ENCODE data around the gene HOXB9. TPM values are rescaled to one million over a fixed set of nuclear protein-coding genes. Genes with fewer than 3 reads are reported as not detected.

Gene HOXB9
- total and polyA plus RNA-seq, 2 of the 13 experiments (the other 11 are each of a cell fraction or from before 2014, with no cell fraction given): not detected

DNA sequence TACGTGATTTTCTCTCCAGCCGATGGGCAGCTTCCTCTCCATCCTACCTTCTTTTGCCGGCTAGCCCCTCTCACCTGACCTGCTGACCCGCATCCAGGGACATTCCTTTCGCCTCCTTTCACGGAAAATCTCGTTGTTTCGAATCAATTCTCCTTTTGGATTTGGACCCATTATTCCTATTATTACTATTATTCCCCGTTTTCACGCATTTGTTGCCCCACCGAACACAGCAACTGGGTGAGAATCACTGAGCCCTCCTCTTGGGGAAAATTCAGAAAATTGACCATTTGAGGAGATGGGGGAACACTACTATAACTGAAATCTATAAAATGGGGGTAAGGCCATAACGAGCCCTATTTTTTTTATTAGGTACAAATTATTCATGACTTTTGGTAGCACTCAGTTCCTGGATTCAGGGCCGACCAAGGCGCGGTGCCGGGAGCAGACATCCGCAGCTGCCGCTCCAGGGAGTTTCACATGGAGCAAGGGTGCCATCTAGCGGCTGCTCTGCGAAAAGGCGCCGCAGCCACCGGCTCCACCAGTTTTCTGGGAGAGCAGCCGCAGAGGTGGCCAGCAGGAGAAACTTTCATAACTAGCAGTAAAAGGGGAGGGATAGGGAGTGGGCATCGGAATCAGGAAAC lies 7.8 kb downstream of the HOXB9 start (continued):
- 0 out of 2 replicates have a peak, but pooled peaks have one; percentile 42 for TF ChIP-seq TSC22D2 (CRISPR knock-in tag; IDR thresholded peaks at IDR 0.05; ENCODE audit: borderline replicate concordance)
- TF ChIP-seq MEF2D (CRISPR knock-in tag; IDR thresholded peaks at IDR 0.05): no peak
- TF ChIP-seq, protein P1, sequence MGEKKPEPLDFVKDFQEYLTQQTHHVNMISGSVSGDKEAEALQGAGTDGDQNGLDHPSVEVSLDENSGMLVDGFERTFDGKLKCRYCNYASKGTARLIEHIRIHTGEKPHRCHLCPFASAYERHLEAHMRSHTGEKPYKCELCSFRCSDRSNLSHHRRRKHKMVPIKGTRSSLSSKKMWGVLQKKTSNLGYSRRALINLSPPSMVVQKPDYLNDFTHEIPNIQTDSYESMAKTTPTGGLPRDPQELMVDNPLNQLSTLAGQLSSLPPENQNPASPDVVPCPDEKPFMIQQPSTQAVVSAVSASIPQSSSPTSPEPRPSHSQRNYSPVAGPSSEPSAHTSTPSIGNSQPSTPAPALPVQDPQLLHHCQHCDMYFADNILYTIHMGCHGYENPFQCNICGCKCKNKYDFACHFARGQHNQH (CRISPR knock-in tag; IDR thresholded peaks at IDR 0.05): peak; percentile 75; the same call in 1 of the 2 replicates
- 0 out of 2 replicates have a peak, but pooled peaks have one; percentile 24 for TF ChIP-seq RXRB (CRISPR knock-in tag; IDR thresholded peaks at IDR 0.05; ENCODE audit: borderline replicate concordance)
- no peak for TF ChIP-seq ZNF3 (CRISPR knock-in tag; IDR thresholded peaks at IDR 0.05)
- TF ChIP-seq, protein P2, sequence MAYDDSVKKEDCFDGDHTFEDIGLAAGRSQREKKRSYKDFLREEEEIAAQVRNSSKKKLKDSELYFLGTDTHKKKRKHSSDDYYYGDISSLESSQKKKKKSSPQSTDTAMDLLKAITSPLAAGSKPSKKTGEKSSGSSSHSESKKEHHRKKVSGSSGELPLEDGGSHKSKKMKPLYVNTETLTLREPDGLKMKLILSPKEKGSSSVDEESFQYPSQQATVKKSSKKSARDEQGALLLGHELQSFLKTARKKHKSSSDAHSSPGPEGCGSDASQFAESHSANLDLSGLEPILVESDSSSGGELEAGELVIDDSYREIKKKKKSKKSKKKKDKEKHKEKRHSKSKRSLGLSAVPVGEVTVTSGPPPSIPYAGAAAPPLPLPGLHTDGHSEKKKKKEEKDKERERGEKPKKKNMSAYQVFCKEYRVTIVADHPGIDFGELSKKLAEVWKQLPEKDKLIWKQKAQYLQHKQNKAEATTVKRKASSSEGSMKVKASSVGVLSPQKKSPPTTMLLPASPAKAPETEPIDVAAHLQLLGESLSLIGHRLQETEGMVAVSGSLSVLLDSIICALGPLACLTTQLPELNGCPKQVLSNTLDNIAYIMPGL (CRISPR knock-in tag; IDR thresholded peaks at IDR 0.05; ENCODE audit: borderline replicate concordance in 1 of 2, low read depth in 1 of 2): 0 out of 4 replicates have a peak, but pooled peaks of 1 of the 2 experiments have one; percentile 35
- TF ChIP-seq HOXA7 (CRISPR knock-in tag; IDR thresholded peaks at IDR 0.05): no peak
- TF ChIP-seq, protein P3, sequence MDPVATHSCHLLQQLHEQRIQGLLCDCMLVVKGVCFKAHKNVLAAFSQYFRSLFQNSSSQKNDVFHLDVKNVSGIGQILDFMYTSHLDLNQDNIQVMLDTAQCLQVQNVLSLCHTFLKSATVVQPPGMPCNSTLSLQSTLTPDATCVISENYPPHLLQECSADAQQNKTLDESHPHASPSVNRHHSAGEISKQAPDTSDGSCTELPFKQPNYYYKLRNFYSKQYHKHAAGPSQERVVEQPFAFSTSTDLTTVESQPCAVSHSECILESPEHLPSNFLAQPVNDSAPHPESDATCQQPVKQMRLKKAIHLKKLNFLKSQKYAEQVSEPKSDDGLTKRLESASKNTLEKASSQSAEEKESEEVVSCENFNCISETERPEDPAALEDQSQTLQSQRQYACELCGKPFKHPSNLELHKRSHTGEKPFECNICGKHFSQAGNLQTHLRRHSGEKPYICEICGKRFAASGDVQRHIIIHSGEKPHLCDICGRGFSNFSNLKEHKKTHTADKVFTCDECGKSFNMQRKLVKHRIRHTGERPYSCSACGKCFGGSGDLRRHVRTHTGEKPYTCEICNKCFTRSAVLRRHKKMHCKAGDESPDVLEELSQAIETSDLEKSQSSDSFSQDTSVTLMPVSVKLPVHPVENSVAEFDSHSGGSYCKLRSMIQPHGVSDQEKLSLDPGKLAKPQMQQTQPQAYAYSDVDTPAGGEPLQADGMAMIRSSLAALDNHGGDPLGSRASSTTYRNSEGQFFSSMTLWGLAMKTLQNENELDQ (CRISPR knock-in tag; IDR thresholded peaks at IDR 0.05; ENCODE audit: borderline replicate concordance): no peak
- TF ChIP-seq KLF16 (CRISPR knock-in tag; IDR thresholded peaks at IDR 0.05): peak in 1 of 2 experiments; percentile 59; a peak in 1 of 4 replicates
- 0 out of 2 replicates have a peak, but pooled peaks have one; percentile 28 for TF ChIP-seq PHF8 (CRISPR knock-in tag; IDR thresholded peaks at IDR 0.05)
- TF ChIP-seq KDM3A (CRISPR knock-in tag; IDR thresholded peaks at IDR 0.05; ENCODE audit: low read depth): peak; percentile 85; the same call in 1 of the 2 replicates
- no peak for TF ChIP-seq HHEX (CRISPR knock-in tag; IDR thresholded peaks at IDR 0.05)
- no peak for TF ChIP-seq FOXC1 (CRISPR knock-in tag; IDR thresholded peaks at IDR 0.05; ENCODE audit: borderline replicate concordance)
- TF ChIP-seq, protein P4, sequence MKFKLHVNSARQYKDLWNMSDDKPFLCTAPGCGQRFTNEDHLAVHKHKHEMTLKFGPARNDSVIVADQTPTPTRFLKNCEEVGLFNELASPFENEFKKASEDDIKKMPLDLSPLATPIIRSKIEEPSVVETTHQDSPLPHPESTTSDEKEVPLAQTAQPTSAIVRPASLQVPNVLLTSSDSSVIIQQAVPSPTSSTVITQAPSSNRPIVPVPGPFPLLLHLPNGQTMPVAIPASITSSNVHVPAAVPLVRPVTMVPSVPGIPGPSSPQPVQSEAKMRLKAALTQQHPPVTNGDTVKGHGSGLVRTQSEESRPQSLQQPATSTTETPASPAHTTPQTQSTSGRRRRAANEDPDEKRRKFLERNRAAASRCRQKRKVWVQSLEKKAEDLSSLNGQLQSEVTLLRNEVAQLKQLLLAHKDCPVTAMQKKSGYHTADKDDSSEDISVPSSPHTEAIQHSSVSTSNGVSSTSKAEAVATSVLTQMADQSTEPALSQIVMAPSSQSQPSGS (CRISPR knock-in tag; IDR thresholded peaks at IDR 0.05): no peak
- no peak for TF ChIP-seq ZNF44 (CRISPR knock-in tag; IDR thresholded peaks at IDR 0.05)
- no peak for TF ChIP-seq NR2F6 (IDR thresholded peaks at IDR 0.05)
- no peak for TF ChIP-seq NR2F6 (CRISPR knock-in tag; IDR thresholded peaks at IDR 0.05)
- TF ChIP-seq, protein P5, sequence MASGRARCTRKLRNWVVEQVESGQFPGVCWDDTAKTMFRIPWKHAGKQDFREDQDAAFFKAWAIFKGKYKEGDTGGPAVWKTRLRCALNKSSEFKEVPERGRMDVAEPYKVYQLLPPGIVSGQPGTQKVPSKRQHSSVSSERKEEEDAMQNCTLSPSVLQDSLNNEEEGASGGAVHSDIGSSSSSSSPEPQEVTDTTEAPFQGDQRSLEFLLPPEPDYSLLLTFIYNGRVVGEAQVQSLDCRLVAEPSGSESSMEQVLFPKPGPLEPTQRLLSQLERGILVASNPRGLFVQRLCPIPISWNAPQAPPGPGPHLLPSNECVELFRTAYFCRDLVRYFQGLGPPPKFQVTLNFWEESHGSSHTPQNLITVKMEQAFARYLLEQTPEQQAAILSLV (CRISPR knock-in tag; IDR thresholded peaks at IDR 0.05; ENCODE audit: borderline replicate concordance): no peak
- no peak for TF ChIP-seq TCF7 (IDR thresholded peaks at IDR 0.05; ENCODE audit: low read depth)
- TF ChIP-seq, protein P6, sequence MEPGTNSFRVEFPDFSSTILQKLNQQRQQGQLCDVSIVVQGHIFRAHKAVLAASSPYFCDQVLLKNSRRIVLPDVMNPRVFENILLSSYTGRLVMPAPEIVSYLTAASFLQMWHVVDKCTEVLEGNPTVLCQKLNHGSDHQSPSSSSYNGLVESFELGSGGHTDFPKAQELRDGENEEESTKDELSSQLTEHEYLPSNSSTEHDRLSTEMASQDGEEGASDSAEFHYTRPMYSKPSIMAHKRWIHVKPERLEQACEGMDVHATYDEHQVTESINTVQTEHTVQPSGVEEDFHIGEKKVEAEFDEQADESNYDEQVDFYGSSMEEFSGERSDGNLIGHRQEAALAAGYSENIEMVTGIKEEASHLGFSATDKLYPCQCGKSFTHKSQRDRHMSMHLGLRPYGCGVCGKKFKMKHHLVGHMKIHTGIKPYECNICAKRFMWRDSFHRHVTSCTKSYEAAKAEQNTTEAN (CRISPR knock-in tag; conservative IDR thresholded peaks at IDR 0.05): no peak
- TF ChIP-seq ZC3H13 (CRISPR knock-in tag; IDR thresholded peaks at IDR 0.05): no peak

Data from HepG2 (cell line).